Measurements from ENCODE around the gene CLECL1. TPM values are rescaled to one million over a fixed set of nuclear protein-coding genes. Genes with fewer than 3 reads are reported as not detected.

CLECL1 gene
- total RNA-seq, 6 experiments from 2014 or later: 0.56 to 0.60 TPM; not detected in 4

DNA sequence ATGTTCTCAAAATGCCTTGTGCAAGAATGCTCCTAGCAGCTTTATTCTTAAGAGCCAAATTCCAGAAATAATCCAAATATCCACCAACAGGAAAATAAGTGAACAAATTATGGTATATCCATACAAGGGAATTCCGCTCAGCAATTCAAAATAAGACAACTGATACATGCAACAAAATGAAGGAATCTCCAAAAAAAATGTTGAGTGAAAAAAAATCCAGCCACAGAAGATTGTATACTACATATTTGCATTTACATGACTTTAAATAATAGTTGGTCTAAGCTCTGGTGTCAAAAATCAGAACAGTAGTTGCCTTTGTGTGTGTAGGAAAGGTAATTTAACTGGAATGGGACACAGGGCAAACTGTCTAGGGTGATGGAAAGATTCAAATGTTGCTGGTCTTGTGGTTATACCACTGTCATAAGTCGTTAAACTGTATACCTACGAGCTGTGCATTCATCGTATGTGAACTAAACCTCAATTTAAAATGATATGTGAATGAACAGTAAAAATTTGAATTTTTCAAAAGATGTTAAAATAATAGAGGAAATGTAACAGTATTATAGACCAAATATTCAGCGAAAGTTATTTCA lies 24.6 kb upstream of the CLECL1 start:
- no peak overlapping the region for H3K4me3 ChIP-seq

DNA sequence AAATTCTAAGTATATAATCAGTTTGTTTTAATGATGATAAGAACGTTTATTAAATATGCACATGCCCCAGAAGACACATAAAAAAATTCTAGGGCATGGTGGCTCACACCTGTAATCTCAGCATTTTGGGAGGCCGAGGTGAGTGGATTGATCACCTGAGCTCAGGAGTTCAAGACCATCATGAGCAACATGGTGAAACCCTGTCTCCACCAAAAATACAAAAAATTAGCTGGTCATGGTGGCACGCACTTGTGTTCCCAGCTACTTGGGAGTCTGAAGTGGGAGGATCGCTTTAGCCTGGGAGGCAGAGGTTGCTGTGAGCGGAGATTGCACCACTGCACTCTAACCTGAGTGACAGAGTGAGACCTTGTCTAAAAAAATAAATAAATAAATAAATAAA lies 23.8 kb upstream of the CLECL1 start:
- TF ChIP-seq, protein P1, sequence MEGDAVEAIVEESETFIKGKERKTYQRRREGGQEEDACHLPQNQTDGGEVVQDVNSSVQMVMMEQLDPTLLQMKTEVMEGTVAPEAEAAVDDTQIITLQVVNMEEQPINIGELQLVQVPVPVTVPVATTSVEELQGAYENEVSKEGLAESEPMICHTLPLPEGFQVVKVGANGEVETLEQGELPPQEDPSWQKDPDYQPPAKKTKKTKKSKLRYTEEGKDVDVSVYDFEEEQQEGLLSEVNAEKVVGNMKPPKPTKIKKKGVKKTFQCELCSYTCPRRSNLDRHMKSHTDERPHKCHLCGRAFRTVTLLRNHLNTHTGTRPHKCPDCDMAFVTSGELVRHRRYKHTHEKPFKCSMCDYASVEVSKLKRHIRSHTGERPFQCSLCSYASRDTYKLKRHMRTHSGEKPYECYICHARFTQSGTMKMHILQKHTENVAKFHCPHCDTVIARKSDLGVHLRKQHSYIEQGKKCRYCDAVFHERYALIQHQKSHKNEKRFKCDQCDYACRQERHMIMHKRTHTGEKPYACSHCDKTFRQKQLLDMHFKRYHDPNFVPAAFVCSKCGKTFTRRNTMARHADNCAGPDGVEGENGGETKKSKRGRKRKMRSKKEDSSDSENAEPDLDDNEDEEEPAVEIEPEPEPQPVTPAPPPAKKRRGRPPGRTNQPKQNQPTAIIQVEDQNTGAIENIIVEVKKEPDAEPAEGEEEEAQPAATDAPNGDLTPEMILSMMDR (IDR thresholded peaks at IDR 0.05): no peak
- no peak for TF ChIP-seq POLR2A (IDR thresholded peaks at IDR 0.05)
- intact Hi-C loops (cut with DNase I): no loop called here
- ATAC-seq (no peak), DNase-seq (no peak)
- Histone ChIP-seq H3K27ac (no peak overlapping the region), H3K9me3 (no peaks in the 10 kb centered on the region), H3K4me3 (no peak overlapping the region), H3K4me1 (no peaks in the 10 kb centered on the region), H3K27me3 (no peaks in the 10 kb centered on the region), H3K36me3 (no peaks in the 10 kb centered on the region)
- 62% methylated on average over 5 of the region's 5 CpGs for WGBS (ENCODE audit: insufficient coverage, low coverage, low lambda C conversion rate, missing lambda C conversion rate)

More for the DNA sequence above, 24.6 kb upstream of the CLECL1 start:
- Histone ChIP-seq H3K36me3 (no peaks in the 10 kb centered on the region), H3K27ac (no peak overlapping the region), H3K4me1 (no peaks in the 10 kb centered on the region), H3K9me3 (no peaks in the 10 kb centered on the region), H3K27me3 (no peaks in the 10 kb centered on the region)
- ATAC-seq: no peak
- intact Hi-C loops (cut with DNase I): no loop called here
- no peak for DNase-seq
- WGBS (ENCODE audit: insufficient coverage, low coverage, low lambda C conversion rate, missing lambda C conversion rate): 60% methylated on average over 5 of the region's 5 CpGs
- no peak for TF ChIP-seq POLR2A (IDR thresholded peaks at IDR 0.05)
- TF ChIP-seq, protein P1 (IDR thresholded peaks at IDR 0.05): no peak

DNA sequence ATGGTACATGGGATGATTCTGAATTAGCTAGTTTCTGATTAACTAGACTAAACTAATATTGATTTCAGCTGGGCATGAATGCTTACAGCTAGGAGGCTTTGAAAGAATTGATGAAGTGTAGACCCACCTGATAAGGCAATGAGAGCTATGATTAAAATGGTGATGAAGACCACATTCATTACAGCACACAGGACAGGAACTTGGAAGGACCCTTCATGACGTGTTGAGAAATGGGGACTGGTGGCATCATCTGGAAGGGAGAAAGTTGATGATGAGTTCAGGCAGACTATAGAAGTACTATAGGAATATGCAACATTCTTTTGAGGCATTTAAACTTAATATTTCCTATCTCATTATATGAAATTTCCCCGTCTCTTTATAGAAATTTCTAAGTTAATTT lies 23.3 kb upstream of the CLECL1 start:
- no peak for TF ChIP-seq POLR2A (IDR thresholded peaks at IDR 0.05)
- TF ChIP-seq, protein P1 (IDR thresholded peaks at IDR 0.05): no peak
- DNase-seq (no peak), ATAC-seq (no peak)
- Histone ChIP-seq H3K36me3 (no peaks in the 10 kb centered on the region), H3K27me3 (no peaks in the 10 kb centered on the region), H3K4me1 (no peaks in the 10 kb centered on the region), H3K9me3 (no peaks in the 10 kb centered on the region), H3K27ac (no peak overlapping the region), H3K4me3 (no peak overlapping the region)
- WGBS (ENCODE audit: insufficient coverage, low coverage, low lambda C conversion rate, missing lambda C conversion rate): 41% methylated on average over 2 of the region's 2 CpGs
- intact Hi-C loops (cut with DNase I): no loop called here

DNA sequence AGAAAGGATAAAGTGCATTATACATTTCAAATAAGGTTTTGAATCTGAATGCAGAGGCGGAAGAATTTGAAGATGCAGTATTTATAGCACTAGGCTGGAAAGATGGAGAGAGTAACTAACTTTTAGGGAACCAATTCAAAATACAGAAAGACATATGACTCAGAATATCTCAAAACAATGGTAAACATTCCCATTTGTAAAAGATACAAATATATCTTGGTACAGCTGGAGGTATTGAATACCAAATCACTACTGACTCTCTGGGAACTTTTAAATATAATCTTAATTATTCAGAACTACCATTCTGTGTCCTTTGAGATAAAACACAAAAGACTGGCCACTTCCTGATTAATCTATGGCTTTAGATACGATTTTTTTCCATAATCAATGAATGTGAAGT lies 22.7 kb upstream of the CLECL1 start:
- no peaks in the 10 kb centered on the region for H3K36me3 ChIP-seq
- 37% methylated on average over 2 of the region's 2 CpGs for WGBS (ENCODE audit: insufficient coverage, low coverage, low lambda C conversion rate, missing lambda C conversion rate)
- no peak overlapping the region for H3K27ac ChIP-seq
- no peak for TF ChIP-seq POLR2A (IDR thresholded peaks at IDR 0.05)
- TF ChIP-seq, protein P1 (IDR thresholded peaks at IDR 0.05): no peak
- no peak for DNase-seq
- H3K4me1 ChIP-seq: peaks cover 0 to 4% (median 0%) of the 10 kb centered on the region in 4 donors
- no peak overlapping the region for H3K4me3 ChIP-seq
- no peak for ATAC-seq
- H3K9me3 ChIP-seq: no peaks in the 10 kb centered on the region
- H3K27me3 ChIP-seq: no peaks in the 10 kb centered on the region
- intact Hi-C loops (cut with DNase I): no loop called here

DNA sequence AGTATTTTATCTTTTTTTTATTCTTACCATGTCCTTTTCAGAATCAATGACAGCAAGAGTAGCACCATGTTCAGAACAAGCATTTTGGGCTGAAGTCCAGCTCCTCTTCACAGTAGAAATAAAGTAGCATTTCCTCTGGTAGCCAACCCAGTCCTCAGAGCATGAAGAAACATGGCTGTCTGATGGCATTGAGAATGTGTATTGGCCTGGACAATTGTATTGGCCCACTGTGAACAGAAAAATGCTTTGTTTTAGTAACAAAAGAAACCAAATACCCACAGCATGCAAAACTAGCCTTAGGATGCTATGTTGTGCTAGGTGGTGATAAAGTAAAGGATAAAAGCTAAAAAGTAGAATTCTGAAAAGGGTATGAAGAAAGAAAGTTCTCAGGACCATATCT lies 22.1 kb upstream of the CLECL1 start:
- no peaks in the 10 kb centered on the region for H3K9me3 ChIP-seq
- no peaks in the 10 kb centered on the region for H3K27me3 ChIP-seq
- peaks cover 0 to 7% (median 0%) of the 10 kb centered on the region in 4 donors for H3K4me1 ChIP-seq
- ATAC-seq: no peak
- intact Hi-C loops (cut with DNase I): no loop called here
- no peak for DNase-seq
- H3K36me3 ChIP-seq: no peaks in the 10 kb centered on the region
- no peak overlapping the region for H3K4me3 ChIP-seq
- TF ChIP-seq, protein P1 (IDR thresholded peaks at IDR 0.05): no peak
- no peak overlapping the region for H3K27ac ChIP-seq
